GM19397 (cell line): ENCODE results near the gene DYDC2.

Source experiments
- ATAC-seq: cut with Tn5 transposase; IDR thresholded peaks from one replicate; pipeline ENCODE4 v1.9.1; 2021; ENCODE audit warnings: mild to moderate bottlenecking, moderate library complexity; ENCODE audit not compliant: unreplicated experiment

Gene DYDC2

GRCh38 chr10:80365510-80365909, 8.9 kb downstream of the DYDC2 start:
- ATAC-seq = no peak

GRCh38 chr10:80371467-80371866, 14.9 kb downstream of the DYDC2 start:
- no peak for ATAC-seq

- no peak for ATAC-seq
Observed at GRCh38 chr10:80372675-80373074, 16.1 kb downstream of the DYDC2 start.

- ATAC-seq = no peak
Observed at GRCh38 chr10:80373502-80373901, 16.9 kb downstream of the DYDC2 start.

- ATAC-seq = no peak
Observed at GRCh38 chr10:80379701-80380100, 23.1 kb downstream of the DYDC2 start.

GRCh38 chr10:80380185-80380584, 23.6 kb downstream of the DYDC2 start:
- ATAC-seq = no peak

- no peak for ATAC-seq
Observed at GRCh38 chr10:80382989-80383388, 26.4 kb downstream of the DYDC2 start.

GRCh38 chr10:80390740-80391139, 34.2 kb downstream of the DYDC2 start:
- no peak for ATAC-seq

- ATAC-seq = no peak
Observed at GRCh38 chr10:80392250-80392649, 35.7 kb downstream of the DYDC2 start.

GRCh38 chr10:80394358-80394916, 37.9 kb downstream of the DYDC2 start:
- ATAC-seq = no peak

GRCh38 chr10:80397014-80397413, 40.4 kb downstream of the DYDC2 start:
- ATAC-seq = no peak

GRCh38 chr10:80400136-80400804, 43.7 kb downstream of the DYDC2 start:
- no peak for ATAC-seq

GRCh38 chr10:80405035-80405434, 48.5 kb downstream of the DYDC2 start:
- no peak for ATAC-seq

- no peak for ATAC-seq
Observed at GRCh38 chr10:80405626-80406025, 49.0 kb downstream of the DYDC2 start.

- no peak for ATAC-seq
Observed at GRCh38 chr10:80406204-80406603, 49.6 kb downstream of the DYDC2 start.

- ATAC-seq = peak; percentile 15
Observed at GRCh38 chr10:80407812-80408241, 51.2 kb downstream of the DYDC2 start.

GRCh38 chr10:80408242-80409101, 51.9 kb downstream of the DYDC2 start, which contains the start of gene PRXL2A:
TSS of gene PRXL2A (plus strand) at chr10:80408551. CDS start at chr10:80420468, 11,917 bp downstream.
- ATAC-seq = peak; percentile 97

- no peak for ATAC-seq
Observed at GRCh38 chr10:80409121-80409520, 52.5 kb downstream of the DYDC2 start.

- no peak for ATAC-seq
Observed at GRCh38 chr10:80410122-80410521, 53.5 kb downstream of the DYDC2 start.

GRCh38 chr10:80410578-80411145, 54.1 kb downstream of the DYDC2 start:
- no peak for ATAC-seq

- no peak for ATAC-seq
Observed at GRCh38 chr10:80411267-80411668, 54.7 kb downstream of the DYDC2 start.
